Cortex of kidney (tissue), 1 donor: ENCODE measurements around the gene PRKAR1A.

ENCODE experiments used
- DNase-seq: peaks from one replicate; lab custom pipeline; 2025; lab: John Stamatoyannopoulos, UW

The PRKAR1A gene

DNA sequence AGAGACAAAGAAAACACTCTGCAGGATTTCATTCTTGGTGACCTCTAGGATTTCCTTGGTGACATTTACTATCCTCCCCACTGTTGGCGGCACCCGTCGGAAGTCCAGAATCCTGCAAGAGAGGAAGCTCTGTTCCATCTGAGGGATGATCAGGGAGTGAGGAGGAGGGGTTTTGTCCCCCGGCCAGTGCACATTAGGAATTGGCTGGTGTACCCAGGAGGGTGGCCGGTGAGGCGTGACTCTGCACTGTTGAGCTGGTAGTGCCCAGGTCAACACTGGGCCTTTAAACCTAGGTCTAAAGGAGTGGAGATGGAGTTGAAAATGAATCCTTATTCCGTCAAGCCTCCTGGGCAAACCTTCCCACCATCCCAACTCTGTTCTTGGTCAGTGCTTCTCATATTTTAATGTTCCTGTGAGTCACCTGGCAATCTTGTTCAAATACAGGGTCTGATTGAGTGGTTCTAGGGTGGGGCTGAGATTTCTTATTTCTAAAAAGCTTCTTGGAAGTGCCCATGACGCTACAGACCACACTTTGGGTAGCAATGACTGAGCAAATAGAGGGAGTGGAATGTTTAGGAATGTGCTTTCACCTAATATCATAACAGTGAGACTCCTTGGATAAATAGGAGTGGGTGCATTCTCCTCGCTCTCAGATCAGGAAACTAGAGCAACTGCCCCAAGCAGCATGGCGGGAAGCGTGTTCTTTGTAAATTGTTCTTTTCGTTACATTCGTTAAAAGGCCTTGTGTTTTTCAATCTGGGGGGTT, 30.7 kb downstream of the PRKAR1A start:
- no peak for DNase-seq

DNA sequence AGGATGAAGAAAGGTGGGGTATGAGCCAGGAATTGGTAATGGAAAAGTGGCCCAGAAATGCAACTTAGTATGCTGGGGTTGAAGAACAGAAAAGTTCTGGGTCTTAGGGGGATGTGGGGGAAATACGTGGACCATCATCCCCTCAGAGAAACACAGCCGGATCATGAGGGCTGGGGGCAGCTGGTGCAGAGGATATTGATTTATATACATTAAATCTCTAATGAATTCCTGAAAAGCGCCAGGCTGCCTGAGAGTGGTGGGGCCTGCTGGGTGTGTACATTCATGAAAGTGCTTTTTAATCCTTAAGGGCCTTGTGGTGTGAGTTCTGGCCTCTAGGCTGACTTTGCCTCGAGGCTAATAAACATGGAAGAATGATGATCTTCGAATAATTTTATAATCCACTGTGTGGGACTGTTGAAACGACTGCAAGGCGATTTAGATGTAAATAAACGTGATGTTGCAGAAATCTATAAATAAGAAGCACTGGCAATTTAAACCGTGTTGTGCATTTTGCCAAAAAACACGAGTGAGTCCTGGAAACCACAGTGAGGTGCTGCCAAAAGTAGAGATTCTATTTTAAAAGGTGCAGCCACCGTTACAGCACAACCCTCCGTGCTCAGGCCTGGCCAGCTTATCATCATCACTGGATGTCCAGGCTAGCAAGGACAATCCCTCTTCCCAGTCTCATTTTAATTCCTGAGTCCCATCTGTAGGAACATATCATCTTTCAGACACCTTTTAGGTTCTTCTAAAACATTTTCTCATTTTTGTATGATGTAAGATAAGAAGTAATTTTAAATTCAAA, 32.1 kb downstream of the PRKAR1A start:
- DNase-seq, result no peak

- no peak for DNase-seq
Measured at GRCh38 chr17:68556551-68556950, 44.3 kb downstream of the PRKAR1A start.

- no peak for DNase-seq
Measured at GRCh38 chr17:68559316-68559715, 47.1 kb downstream of the PRKAR1A start.

DNA sequence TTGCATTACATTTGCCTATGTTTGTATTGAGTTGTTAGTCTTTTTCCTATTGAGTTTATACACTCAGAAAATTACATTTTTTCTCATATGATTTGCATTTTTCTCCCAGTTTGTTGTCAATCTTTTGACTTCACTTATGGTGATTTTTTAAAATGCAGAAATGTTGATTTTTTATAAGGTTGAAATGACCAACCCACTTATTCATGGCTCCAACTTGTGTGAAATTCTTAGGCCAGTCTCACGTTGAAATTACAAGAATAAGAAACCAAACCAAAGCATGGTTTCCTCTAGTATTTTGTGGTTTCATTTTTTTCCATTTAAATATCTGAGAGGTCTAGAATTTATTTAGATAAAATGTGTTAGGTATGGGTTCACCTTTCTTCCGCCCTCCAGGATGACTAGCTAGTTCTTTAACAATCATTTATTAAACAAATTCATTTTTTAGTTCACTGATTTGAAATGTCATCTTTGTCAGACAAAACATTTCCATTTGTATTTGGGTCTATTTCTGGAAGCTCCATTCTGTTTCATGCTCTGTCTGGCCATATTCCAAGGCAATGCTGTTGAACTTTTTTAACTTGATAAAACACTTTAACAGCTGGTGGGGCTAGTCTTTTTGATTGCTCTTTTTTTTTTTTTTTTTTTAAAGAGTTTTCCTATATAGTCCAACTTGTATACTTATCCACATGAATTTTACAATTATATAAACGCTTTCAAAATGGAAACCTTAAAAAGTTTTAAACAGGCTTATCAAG, 48.9 kb downstream of the PRKAR1A start:
- no peak for DNase-seq

- no peak for DNase-seq
Measured at GRCh38 chr17:68562736-68563135, 50.5 kb downstream of the PRKAR1A start.

GRCh38 chr17:68564415-68565111, 52.3 kb downstream of the PRKAR1A start:
- DNase-seq, result no peak

DNA sequence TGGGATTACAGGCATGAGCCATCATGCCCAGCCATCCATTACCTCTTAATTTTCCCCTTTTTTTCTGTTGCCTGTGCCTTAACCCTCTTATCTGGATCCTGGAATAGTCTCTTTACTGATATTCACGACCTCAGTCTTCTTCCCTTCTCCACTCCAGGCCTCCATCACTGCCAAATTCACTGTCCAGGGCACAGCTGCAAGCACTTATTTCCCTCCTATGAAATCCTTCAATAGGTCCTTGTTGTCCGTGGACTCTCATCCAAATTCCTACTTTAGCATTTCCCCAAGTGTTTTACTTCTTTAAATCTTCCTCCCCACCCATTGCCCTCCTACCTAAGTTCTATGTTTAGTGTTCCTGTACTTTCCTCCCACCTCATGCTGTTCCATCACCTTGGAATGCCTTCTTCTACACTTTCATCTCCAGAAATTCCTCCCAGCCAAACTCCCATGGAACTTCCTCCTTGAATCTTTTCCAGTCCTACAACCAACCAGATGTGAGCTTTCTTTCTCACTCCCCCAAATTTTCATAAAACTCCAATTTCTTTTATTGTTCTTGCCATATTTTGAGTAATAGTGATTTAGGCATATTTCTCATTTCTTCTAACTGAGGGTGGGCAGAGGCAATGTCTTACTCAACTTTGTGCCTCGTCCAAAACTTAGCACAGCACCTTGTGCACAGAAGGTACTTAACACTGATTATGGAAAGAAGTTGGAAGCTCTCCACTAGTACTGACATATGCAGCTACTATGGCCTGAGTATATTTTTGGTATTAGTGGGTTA, 53.6 kb downstream of the PRKAR1A start:
- DNase-seq, result no peak

DNA sequence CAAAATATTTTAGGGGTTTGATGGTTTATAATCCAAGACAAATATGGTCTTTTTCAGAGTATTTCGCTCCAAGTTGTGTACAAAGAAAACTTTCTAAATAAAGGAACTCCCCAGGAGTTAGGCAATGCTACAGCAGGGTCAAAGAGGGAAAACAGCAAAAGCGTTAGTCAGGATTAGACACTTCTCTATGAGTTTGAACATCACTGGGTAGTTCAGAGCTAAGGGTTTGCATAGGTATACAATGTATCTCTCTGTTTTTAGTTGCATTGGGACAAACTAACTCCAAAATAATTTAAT, 54.2 kb downstream of the PRKAR1A start:
- no peak for DNase-seq

DNA sequence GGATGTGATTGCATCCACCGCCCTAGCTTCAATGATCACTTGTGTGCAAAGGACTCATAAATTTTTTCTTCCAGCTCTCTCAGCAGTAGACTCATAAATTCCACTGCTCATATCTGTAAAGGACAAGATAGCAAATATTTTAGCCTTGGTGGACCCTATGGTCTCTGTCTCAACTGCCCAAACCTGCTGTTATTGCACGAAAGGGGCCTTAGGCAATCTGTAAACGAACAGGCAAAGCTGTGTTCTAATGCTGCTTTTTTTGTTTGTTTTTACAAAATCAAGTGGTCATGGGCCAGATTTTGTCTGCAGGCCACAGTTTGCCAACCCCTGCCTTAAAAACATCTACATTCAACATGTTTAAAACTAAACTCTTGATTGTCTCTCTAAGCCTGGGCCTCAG, 54.8 kb downstream of the PRKAR1A start:
- DNase-seq, result no peak

DNA sequence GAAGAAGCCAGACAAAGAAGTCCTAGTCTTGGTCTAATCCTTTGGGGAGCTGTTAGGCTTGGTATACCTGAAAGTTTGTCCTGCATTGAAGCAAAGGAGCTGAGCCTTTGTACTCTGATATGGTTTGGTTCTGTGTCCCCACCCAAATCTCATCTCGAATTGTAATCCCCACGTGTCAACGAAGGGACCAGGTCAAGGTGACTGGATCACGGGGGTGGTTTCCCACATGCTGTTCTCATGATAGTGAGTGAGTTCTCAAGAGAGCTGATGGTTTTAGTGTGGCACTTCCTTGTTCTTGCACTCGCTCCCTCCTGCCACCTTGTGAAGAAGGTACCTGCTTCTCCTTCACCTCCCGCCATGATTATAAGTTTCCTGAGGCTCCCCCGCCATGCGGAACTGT, 55.4 kb downstream of the PRKAR1A start:
- DNase-seq, result no peak

GRCh38 chr17:68568581-68568980, 56.4 kb downstream of the PRKAR1A start:
- DNase-seq, result no peak

GRCh38 chr17:68569346-68569745, 57.1 kb downstream of the PRKAR1A start:
- no peak for DNase-seq

GRCh38 chr17:68570526-68570925, 58.3 kb downstream of the PRKAR1A start:
- no peak for DNase-seq

GRCh38 chr17:68572138-68572842, 60.1 kb downstream of the PRKAR1A start:
- no peak for DNase-seq

- no peak for DNase-seq
Measured at GRCh38 chr17:68573338-68573737, 61.1 kb downstream of the PRKAR1A start.

- DNase-seq, result no peak
Measured at GRCh38 chr17:68576137-68576536, 63.9 kb downstream of the PRKAR1A start.

- DNase-seq, result no peak
Measured at GRCh38 chr17:68576811-68577496, 64.7 kb downstream of the PRKAR1A start.

- no peak for DNase-seq
Measured at GRCh38 chr17:68577497-68577821, 65.2 kb downstream of the PRKAR1A start.

DNA sequence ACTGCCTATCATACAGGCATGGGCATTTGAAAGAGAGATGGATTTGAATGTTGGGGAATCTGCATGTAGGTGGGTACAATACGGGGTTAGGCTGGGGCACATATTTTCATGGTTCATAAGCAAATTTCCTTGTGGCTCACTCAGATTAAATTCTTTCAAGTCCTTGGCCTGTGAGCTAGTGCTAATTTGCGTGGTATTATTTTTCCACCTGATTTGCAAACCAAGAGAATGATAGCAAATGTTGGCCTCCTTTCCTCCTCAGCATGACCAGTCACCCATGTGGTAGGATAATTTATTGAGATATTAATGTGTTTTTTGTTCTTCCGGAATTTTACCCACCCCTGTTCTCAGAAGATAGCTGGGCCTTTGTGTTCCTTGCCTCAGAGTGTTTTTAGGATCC, 66.0 kb downstream of the PRKAR1A start:
- no peak for DNase-seq
